Measurements from ENCODE around the gene CCNY.

The CCNY gene

DNA sequence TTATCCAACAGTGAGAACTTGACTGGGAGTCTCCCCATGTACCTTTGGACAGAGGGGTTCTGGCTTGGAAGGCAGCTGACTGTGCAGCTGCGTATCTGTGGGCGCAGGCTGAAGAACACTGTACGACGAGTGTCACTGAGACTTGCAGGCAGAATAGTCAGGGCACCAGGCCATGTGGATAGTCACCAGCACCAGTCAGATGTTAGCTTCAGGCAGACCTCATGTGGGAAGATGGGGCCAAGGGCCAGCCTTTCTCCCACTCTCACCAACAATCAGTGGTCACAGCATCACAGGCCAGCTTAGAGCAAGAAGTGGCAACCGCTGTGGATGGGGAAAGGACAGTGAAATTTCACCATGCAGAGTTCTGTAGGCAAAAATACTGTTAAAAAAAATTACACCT lies 225.4 kb downstream of the CCNY start:
- Histone ChIP-seq H3K27me3 (replicated peaks; ENCODE audit: control insufficient read depth, insufficient read depth, low read length) (no peaks in the 10 kb centered on the region), H3K9ac (ENCODE audit: low read length) (no peak overlapping the region), H3K4me1 (ENCODE audit: control insufficient read depth, insufficient read depth, low read length) (peaks cover 17% of the 10 kb centered on the region), H3K36me3 (ENCODE audit: control insufficient read depth, insufficient read depth, low read length, severe bottlenecking) (peaks cover 13% of the 10 kb centered on the region), H3K4me3 (ENCODE audit: low read length) (no peak overlapping the region), H3K9me3 (ENCODE audit: control insufficient read depth, low read length) (no peaks in the 10 kb centered on the region)
- DNase-seq (ENCODE audit: low read depth): no peak

DNA sequence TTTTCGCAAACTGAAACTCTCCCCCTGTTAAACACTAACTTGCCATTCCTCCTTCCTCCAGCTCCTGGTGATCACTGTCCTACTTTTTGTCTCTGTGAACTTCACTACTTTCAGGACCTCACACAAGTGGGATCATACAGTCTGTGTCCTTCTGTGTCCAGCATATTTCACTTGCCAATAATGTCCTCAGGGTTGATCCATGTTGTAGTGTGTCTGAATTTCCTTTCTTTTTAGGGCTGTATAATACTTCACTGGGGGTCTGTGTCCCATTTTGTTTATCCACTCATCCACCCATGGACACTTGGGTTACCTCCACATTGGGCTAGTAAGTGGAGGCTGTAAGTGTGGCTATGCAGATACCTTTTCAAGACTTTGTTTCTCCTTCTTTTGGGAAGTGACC lies 226.1 kb downstream of the CCNY start:
- DNase-seq (ENCODE audit: low read depth): no peak
- no peak overlapping the region for H3K4me3 ChIP-seq (ENCODE audit: low read length)
- H3K9ac ChIP-seq (ENCODE audit: low read length): no peak overlapping the region
- no peaks in the 10 kb centered on the region for H3K9me3 ChIP-seq (ENCODE audit: control insufficient read depth, low read length)
- peaks cover 17% of the 10 kb centered on the region for H3K4me1 ChIP-seq (ENCODE audit: control insufficient read depth, insufficient read depth, low read length)
- no peaks in the 10 kb centered on the region for H3K27me3 ChIP-seq (replicated peaks; ENCODE audit: control insufficient read depth, insufficient read depth, low read length)
- peaks cover 14% of the 10 kb centered on the region for H3K36me3 ChIP-seq (ENCODE audit: control insufficient read depth, insufficient read depth, low read length, severe bottlenecking)

DNA sequence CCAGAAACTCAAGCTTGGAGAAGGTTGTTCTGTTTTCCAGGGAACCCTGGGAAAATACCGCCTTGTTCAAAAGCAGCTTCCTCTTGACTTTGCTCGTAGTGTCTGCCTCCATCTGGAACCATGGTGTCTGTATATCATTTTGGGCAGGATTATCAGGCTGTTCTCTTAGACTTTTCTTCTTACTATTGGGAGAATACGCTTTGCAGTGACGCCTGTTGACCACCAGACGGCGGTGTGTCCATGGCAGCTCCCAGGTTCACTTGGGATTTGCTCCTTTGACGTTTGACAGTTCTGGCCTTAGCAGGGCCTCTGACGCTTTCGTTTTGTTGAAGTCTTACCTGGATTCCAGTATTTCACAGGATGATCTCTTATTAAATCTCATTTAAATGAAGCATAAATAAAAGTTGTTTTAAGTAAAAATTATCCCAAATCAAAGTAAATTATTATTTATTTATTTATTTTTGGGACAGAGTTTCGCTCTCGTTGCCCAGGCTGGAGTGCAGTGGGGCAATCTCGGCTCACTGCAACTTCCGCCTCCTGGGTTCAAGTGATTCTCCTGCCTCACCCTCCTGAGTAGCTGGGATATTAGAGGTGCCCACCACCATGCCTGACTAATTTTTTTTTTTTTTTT lies 227.1 kb downstream of the CCNY start:
- H3K27me3 ChIP-seq (replicated peaks; ENCODE audit: control insufficient read depth, insufficient read depth, low read length): no peaks in the 10 kb centered on the region
- no peak overlapping the region for H3K9ac ChIP-seq (ENCODE audit: low read length)
- H3K9me3 ChIP-seq (ENCODE audit: control insufficient read depth, low read length): no peaks in the 10 kb centered on the region
- no peak overlapping the region for H3K4me3 ChIP-seq (ENCODE audit: low read length)
- H3K36me3 ChIP-seq (ENCODE audit: control insufficient read depth, insufficient read depth, low read length, severe bottlenecking): peaks cover 21% of the 10 kb centered on the region
- DNase-seq (ENCODE audit: low read depth): peak; percentile 82
- peaks cover 17% of the 10 kb centered on the region for H3K4me1 ChIP-seq (ENCODE audit: control insufficient read depth, insufficient read depth, low read length)

DNA sequence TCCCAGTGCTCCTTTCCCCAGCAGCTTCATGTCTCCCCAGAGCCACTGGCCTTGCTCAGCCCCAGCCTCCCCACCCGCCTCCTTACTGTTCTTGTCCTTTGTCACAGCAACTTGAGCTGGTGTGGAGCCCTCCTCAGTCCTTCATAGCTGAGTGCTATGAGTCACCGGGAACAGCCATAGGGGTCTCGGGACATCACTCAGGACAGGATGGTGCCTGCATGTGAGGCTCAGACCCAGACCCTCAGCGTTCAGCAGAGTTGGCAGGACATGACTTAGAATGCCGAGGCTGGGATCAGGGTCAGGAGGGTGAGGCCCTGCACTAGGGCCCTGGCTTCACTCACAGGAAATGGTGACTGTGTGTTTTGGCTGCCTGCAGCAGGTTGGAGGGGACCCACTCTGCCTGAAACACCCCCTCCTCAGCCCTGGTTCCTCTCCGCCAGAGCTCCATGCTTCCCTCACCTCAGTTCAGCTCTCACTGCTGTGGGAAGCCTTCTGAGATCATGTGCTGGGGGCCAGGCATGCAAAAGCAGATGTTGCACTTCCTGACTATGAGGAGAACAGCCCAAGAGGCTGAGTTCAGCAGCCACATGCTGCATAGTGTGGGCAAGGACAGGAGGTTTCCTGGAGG lies 228.1 kb downstream of the CCNY start:
- peak; percentile 29 for DNase-seq (ENCODE audit: low read depth)
- no peaks in the 10 kb centered on the region for H3K9me3 ChIP-seq (ENCODE audit: control insufficient read depth, low read length)
- H3K4me1 ChIP-seq (ENCODE audit: control insufficient read depth, insufficient read depth, low read length): peaks cover 17% of the 10 kb centered on the region
- H3K27me3 ChIP-seq (replicated peaks; ENCODE audit: control insufficient read depth, insufficient read depth, low read length): no peaks in the 10 kb centered on the region
- no peak overlapping the region for H3K4me3 ChIP-seq (ENCODE audit: low read length)
- no peak overlapping the region for H3K9ac ChIP-seq (ENCODE audit: low read length)
- H3K36me3 ChIP-seq (ENCODE audit: control insufficient read depth, insufficient read depth, low read length, severe bottlenecking): peaks cover 29% of the 10 kb centered on the region

DNA sequence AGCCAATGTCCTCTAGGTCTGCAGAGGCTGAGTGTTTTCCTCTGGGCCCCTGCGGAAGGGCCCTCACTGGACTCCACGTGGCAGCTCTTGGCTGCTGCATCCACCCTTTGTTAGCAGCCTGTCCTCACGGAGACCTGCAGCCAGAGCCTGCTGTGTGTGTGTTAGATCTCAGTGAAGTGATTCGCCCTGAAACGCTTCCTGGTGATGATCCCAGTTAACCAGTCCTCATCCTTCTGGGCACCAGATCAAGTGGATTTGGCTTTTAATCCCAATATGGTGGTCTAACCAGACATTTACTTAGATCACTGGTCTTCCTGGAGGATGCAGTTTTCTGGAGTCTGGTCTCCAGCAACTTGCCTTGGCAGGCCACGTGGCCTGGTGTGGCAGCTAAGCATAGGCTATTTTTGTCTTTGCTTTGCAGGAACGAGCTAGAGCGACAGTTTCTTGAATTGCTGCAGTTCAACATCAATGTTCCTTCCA lies 229.3 kb downstream of the CCNY start:
- H3K4me1 ChIP-seq (ENCODE audit: control insufficient read depth, insufficient read depth, low read length): peaks cover 17% of the 10 kb centered on the region
- no peaks in the 10 kb centered on the region for H3K27me3 ChIP-seq (replicated peaks; ENCODE audit: control insufficient read depth, insufficient read depth, low read length)
- H3K4me3 ChIP-seq (ENCODE audit: low read length): no peak overlapping the region
- no peaks in the 10 kb centered on the region for H3K9me3 ChIP-seq (ENCODE audit: control insufficient read depth, low read length)
- DNase-seq (ENCODE audit: low read depth): no peak
- H3K36me3 ChIP-seq (ENCODE audit: control insufficient read depth, insufficient read depth, low read length, severe bottlenecking): peaks cover 29% of the 10 kb centered on the region
- no peak overlapping the region for H3K9ac ChIP-seq (ENCODE audit: low read length)

DNA sequence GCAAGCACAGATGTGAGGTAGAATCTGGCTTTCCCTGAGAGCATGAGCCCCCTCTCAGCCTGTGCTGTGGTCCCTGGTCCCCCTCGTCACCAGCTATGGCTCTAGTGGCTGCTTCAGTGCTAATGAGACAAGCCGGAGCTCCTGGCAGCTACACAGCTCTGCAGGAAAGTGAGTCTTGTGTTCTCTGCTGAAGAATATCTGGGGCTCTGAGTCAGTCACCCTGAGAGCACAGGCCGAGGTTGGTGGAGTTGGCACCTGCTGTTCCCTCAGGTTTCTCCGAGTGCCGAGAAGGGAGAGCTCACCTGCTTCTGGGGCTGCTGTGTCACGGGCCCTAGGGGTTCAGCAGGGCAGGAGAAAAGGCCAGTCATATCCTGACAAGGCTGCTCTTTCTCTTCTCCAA lies 231.6 kb downstream of the CCNY start:
- H3K36me3 ChIP-seq (ENCODE audit: control insufficient read depth, insufficient read depth, low read length, severe bottlenecking): peaks cover 42% of the 10 kb centered on the region
- H3K4me1 ChIP-seq (ENCODE audit: control insufficient read depth, insufficient read depth, low read length): peaks cover 15% of the 10 kb centered on the region
- DNase-seq (ENCODE audit: low read depth): no peak
- H3K4me3 ChIP-seq (ENCODE audit: low read length): no peak overlapping the region
- H3K9ac ChIP-seq (ENCODE audit: low read length): no peak overlapping the region
- no peaks in the 10 kb centered on the region for H3K9me3 ChIP-seq (ENCODE audit: control insufficient read depth, low read length)
- no peaks in the 10 kb centered on the region for H3K27me3 ChIP-seq (replicated peaks; ENCODE audit: control insufficient read depth, insufficient read depth, low read length)

DNA sequence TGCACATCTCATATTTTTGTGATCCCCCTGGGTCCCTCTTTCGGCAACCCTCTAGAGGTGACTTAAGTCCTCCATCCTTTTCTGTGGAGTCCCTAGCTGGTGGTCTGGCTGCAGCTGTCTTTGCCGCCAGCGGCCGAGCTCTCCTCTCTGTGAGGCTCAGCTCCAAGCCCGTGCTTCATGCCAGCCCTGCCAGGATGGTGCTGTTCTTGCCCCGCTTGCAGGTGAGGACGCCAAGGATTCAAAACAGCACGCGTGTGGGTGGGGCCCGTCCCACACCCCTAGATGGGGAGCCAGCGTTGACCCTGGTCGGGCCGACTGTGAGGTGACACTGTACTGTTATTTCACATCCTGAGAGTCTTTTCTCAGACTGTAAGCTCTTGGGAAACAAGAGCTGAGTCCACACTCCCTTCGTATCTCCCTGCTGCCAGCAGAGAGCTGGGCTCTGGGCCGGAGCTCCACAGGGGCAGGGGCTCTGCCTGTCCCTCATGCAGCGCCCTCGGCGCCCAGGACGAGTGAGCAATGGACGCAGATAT lies 232.2 kb downstream of the CCNY start:
- no peak overlapping the region for H3K9ac ChIP-seq (ENCODE audit: low read length)
- no peak for DNase-seq (ENCODE audit: low read depth)
- no peaks in the 10 kb centered on the region for H3K9me3 ChIP-seq (ENCODE audit: control insufficient read depth, low read length)
- peaks cover 42% of the 10 kb centered on the region for H3K36me3 ChIP-seq (ENCODE audit: control insufficient read depth, insufficient read depth, low read length, severe bottlenecking)
- H3K27me3 ChIP-seq (replicated peaks; ENCODE audit: control insufficient read depth, insufficient read depth, low read length): no peaks in the 10 kb centered on the region
- H3K4me1 ChIP-seq (ENCODE audit: control insufficient read depth, insufficient read depth, low read length): peaks cover 10% of the 10 kb centered on the region
- no peak overlapping the region for H3K4me3 ChIP-seq (ENCODE audit: low read length)

DNA sequence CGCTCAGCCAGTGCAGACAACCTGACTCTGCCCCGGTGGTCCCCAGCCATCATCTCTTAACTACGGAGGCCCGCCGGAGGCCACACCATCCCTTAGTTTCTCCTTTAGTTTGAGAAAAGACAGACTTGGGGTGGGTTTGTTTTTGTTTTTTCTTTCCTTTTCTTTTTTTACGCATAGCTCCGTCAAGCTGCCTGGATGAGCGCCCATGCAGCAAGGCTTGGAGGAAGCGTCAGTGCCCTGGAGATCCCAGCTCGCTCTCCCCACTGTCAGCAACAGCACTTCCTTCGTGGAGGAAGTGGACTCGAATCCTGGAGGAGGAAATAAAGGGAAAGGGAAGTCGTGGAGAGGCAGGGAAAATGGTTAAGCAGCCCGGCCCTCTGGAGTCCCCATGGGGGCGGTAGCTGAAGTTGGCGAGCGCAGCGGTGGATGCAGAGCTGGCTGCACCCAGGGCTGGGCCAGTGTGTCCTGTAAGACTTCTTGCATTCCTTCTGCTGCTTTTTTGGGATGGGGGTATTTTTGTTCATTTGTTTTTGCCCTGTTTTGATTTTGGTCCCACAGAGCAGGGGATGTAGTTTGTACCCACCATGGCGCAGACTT lies 232.9 kb downstream of the CCNY start:
- Histone ChIP-seq H3K4me1 (ENCODE audit: control insufficient read depth, insufficient read depth, low read length) (peaks cover 9% of the 10 kb centered on the region), H3K27me3 (replicated peaks; ENCODE audit: control insufficient read depth, insufficient read depth, low read length) (no peaks in the 10 kb centered on the region), H3K4me3 (ENCODE audit: low read length) (no peak overlapping the region), H3K9ac (ENCODE audit: low read length) (no peak overlapping the region), H3K9me3 (ENCODE audit: control insufficient read depth, low read length) (no peaks in the 10 kb centered on the region), H3K36me3 (ENCODE audit: control insufficient read depth, insufficient read depth, low read length, severe bottlenecking) (peaks cover 42% of the 10 kb centered on the region)
- DNase-seq (ENCODE audit: low read depth): no peak

DNA sequence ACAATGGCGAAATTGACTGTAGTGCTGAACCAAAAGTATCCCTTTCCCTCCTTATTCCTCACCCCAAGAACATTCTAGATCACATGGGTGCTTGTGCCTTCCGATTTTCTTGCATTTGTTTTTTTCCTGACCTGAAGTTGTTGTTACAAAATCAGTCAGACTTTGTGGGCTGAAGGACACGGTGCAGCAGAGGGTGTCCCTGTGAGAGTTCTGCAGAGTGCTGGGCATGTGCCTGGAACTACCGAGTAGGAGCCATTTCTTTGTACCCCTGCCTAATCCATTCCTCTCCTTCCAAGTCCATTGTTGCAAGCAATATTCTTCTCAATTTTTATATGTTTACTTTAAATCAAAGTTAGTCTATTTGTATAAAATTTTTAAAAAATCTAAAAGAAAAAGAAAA lies 233.5 kb downstream of the CCNY start:
- H3K4me1 ChIP-seq (ENCODE audit: control insufficient read depth, insufficient read depth, low read length): peaks cover 2% of the 10 kb centered on the region
- H3K27me3 ChIP-seq (replicated peaks; ENCODE audit: control insufficient read depth, insufficient read depth, low read length): no peaks in the 10 kb centered on the region
- no peak for DNase-seq (ENCODE audit: low read depth)
- H3K9me3 ChIP-seq (ENCODE audit: control insufficient read depth, low read length): no peaks in the 10 kb centered on the region
- no peak overlapping the region for H3K9ac ChIP-seq (ENCODE audit: low read length)
- H3K4me3 ChIP-seq (ENCODE audit: low read length): no peak overlapping the region
- H3K36me3 ChIP-seq (ENCODE audit: control insufficient read depth, insufficient read depth, low read length, severe bottlenecking): peaks cover 42% of the 10 kb centered on the region

DNA sequence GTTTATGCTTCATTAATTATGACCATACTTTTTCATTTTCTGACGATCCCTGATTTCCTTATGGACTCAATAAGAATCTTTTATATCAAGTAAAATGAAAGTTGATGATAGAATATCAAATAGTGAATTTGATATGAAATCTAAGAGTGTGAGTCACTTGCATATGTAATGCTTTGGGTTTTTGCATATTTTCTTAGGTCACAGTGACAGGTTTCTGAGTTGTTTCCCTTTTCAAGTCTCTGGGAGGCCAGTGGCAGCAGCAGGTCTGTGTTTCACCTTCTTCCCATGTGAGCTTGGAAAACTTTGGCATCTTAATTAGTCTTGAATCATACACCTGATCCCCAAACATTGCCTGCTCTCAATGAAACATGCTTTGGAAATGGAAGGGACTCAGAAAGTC lies 234.1 kb downstream of the CCNY start:
- peaks cover 46% of the 10 kb centered on the region for H3K36me3 ChIP-seq (ENCODE audit: control insufficient read depth, insufficient read depth, low read length, severe bottlenecking)
- H3K4me1 ChIP-seq (ENCODE audit: control insufficient read depth, insufficient read depth, low read length): no peaks in the 10 kb centered on the region
- H3K4me3 ChIP-seq (ENCODE audit: low read length): no peak overlapping the region
- no peaks in the 10 kb centered on the region for H3K27me3 ChIP-seq (replicated peaks; ENCODE audit: control insufficient read depth, insufficient read depth, low read length)
- DNase-seq (ENCODE audit: low read depth): no peak
- no peak overlapping the region for H3K9ac ChIP-seq (ENCODE audit: low read length)
- H3K9me3 ChIP-seq (ENCODE audit: control insufficient read depth, low read length): no peaks in the 10 kb centered on the region

DNA sequence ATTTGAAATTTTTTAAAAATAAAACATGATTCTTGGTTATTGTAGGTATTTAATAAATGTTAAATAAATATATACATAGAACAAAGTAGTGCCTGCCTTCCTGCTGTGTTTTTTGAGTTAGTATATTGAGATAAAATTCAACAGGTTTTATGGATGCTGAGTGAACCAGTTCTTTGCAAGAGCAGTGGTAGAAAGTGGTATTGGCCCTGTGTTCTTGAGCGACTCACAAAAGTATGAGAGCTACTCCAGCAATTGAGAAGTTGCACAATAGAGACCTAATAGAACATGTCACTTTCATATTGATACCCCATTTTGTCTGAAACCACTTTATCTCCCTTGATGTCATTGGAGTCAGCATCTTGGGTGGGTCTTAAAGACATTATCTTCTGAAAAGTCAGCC lies 236.3 kb downstream of the CCNY start:
- Histone ChIP-seq H3K27me3 (replicated peaks; ENCODE audit: control insufficient read depth, insufficient read depth, low read length) (no peaks in the 10 kb centered on the region), H3K9ac (ENCODE audit: low read length) (no peak overlapping the region), H3K9me3 (ENCODE audit: control insufficient read depth, low read length) (no peaks in the 10 kb centered on the region), H3K4me3 (ENCODE audit: low read length) (no peak overlapping the region), H3K4me1 (ENCODE audit: control insufficient read depth, insufficient read depth, low read length) (no peaks in the 10 kb centered on the region), H3K36me3 (ENCODE audit: control insufficient read depth, insufficient read depth, low read length, severe bottlenecking) (peaks cover 46% of the 10 kb centered on the region)
- no peak for DNase-seq (ENCODE audit: low read depth)
